Neural cell (in vitro differentiated cells): ENCODE results near the gene LRPPRC. TPM values are rescaled to one million over a fixed set of nuclear protein-coding genes. Genes with fewer than 3 reads are reported as not detected.

Experiments used
- H2AFZ ChIP-seq: fragments of 200-600, 300-800 bp; sonication (generic), shearing (Covaris generic); 2 replicates; pipeline ENCODE4 v1.6.0; 2014; ENCODE audit warnings: low read depth, mild to moderate bottlenecking, antibody characterized with exemption, low read length, moderate library complexity
- H3F3A ChIP-seq: fragments of 200-600 bp; shearing (Covaris generic); 2 replicates; pipeline ENCODE4 v1.6.1; 2016; ENCODE audit warnings: mild to moderate bottlenecking, moderate library complexity, mixed read lengths, antibody characterized with exemption, low read length; ENCODE audit not compliant: insufficient read depth, poor library complexity, severe bottlenecking
- H3K27ac ChIP-seq: fragments of 200-600, 300-800 bp; sonication (generic), shearing (Covaris generic); 2 replicates; pipeline ENCODE4 v1.5.1; 2014; ENCODE audit warnings: mild to moderate bottlenecking, low read length, moderate library complexity
- H3K27me3 ChIP-seq: fragments of 300-800, 200-600 bp; sonication (generic), shearing (Covaris generic); 2 replicates; pipeline ENCODE4 v1.6.0; 2014; ENCODE audit warnings: mild to moderate bottlenecking, low read depth, low read length, moderate library complexity; ENCODE audit not compliant: insufficient read depth
- H3K36me3 ChIP-seq: fragments of 300-800, 200-600 bp; sonication (generic), shearing (Covaris generic); 2 replicates; pipeline ENCODE4 v1.5.1; 2014; ENCODE audit warnings: mild to moderate bottlenecking, antibody characterized with exemption, low read length, moderate library complexity; ENCODE audit not compliant: insufficient read depth
- H3K4me2 ChIP-seq: fragments of 300-800, 200-600 bp; sonication (generic), shearing (Covaris generic); 2 replicates; pipeline ENCODE4 v1.6.0; 2014; ENCODE audit warnings: mild to moderate bottlenecking, low read length
- H3K4me3 ChIP-seq: fragments of 300-800, 200-600 bp; sonication (generic), shearing (Covaris generic); 2 replicates; pipeline ENCODE4 v1.5.1; 2014; ENCODE audit warnings: mild to moderate bottlenecking, low read length, moderate library complexity
- H3K79me2 ChIP-seq: fragments of 200-600 bp; shearing (Covaris generic); replicated peaks from 2 replicates; pipeline ENCODE4 v1.6.0; 2014; ENCODE audit warnings: mild to moderate bottlenecking, low read length, moderate library complexity; ENCODE audit not compliant: insufficient read depth
- H3K9ac ChIP-seq: fragments of 300-800, 200-600 bp; sonication (generic), shearing (Covaris generic); 2 replicates; pipeline ENCODE4 v1.6.1; 2016; ENCODE audit warnings: mild to moderate bottlenecking, low read length, mixed read lengths
- H3K9me2 ChIP-seq: fragments of 200-600 bp; shearing (Covaris generic); 2 replicates; pipeline ENCODE4 v1.6.1; 2016; ENCODE audit warnings: mild to moderate bottlenecking, low read length, mixed read lengths; ENCODE audit not compliant: insufficient read depth
- H3K9me3 ChIP-seq: fragments of 200-600, 300-800 bp; sonication (generic), shearing (Covaris generic); 2 replicates; pipeline ENCODE4 v1.6.1; 2016; ENCODE audit warnings: mild to moderate bottlenecking, mixed run types, low read length, moderate library complexity, mixed read lengths
- H4K20me1 ChIP-seq: fragments of 200-600 bp; shearing (Covaris generic); 2 replicates; pipeline ENCODE4 v1.6.1; 2016; ENCODE audit warnings: mild to moderate bottlenecking, mixed run types; ENCODE audit not compliant: insufficient read depth
- CTCF ChIP-seq: fragments of 450-650 bp; IDR thresholded peaks from 2 replicates; pipeline ENCODE4 v1.5.1; 2014; ENCODE audit warnings: antibody characterized with exemption, mild to moderate bottlenecking, moderate library complexity; ENCODE audit not compliant: poor library complexity, severe bottlenecking
- EP300 ChIP-seq: fragments of 450-650 bp; conservative IDR thresholded peaks from 2 replicates; pipeline ENCODE4 v1.6.1; 2014; ENCODE audit warnings: antibody characterized with exemption, mild to moderate bottlenecking, moderate library complexity; ENCODE audit not compliant: poor library complexity, severe bottlenecking
- EZH2 ChIP-seq: fragments of 200-600, 300-800 bp; shearing (Covaris generic), sonication (generic); IDR thresholded peaks from 2 replicates; pipeline ENCODE4 v1.6.1; 2014; ENCODE audit warnings: antibody characterized with exemption, low read length, borderline replicate concordance, mild to moderate bottlenecking; ENCODE audit not compliant: insufficient read depth, poor library complexity, severe bottlenecking
- MXI1 ChIP-seq: fragments of 450-650 bp; conservative IDR thresholded peaks from 2 replicates; pipeline ENCODE4 v1.6.1; 2014; ENCODE audit warnings: antibody characterized with exemption, mild to moderate bottlenecking; ENCODE audit not compliant: poor library complexity, severe bottlenecking
- POLR2AphosphoS5 ChIP-seq: IDR thresholded peaks from 2 replicates; pipeline ENCODE4 v1.6.1; 2012
- RAD21 ChIP-seq: fragments of 450-650 bp; conservative IDR thresholded peaks from 2 replicates; pipeline ENCODE4 v1.6.1; 2014; ENCODE audit warnings: antibody characterized with exemption, mild to moderate bottlenecking, moderate library complexity
- REST ChIP-seq: IDR thresholded peaks from 2 replicates; pipeline ENCODE4 v1.6.1; 2012; ENCODE audit warnings: borderline replicate concordance
- SMC3 ChIP-seq: fragments of 450-650 bp; conservative IDR thresholded peaks from 2 replicates; pipeline ENCODE4 v1.6.1; 2014; ENCODE audit warnings: antibody characterized with exemption, mild to moderate bottlenecking, moderate library complexity; ENCODE audit not compliant: poor library complexity
- TAF1 ChIP-seq: IDR thresholded peaks from 2 replicates; pipeline ENCODE4 v1.6.1; 2012; ENCODE audit warnings: low read depth
- polyA plus RNA-seq: library from polyadenylated mRNA; depleted of rRNA; stranded (reverse); fragments of >200 nt; gene quantifications from 2 replicates; pipeline ENCODE4 v1.2.3, GENCODE V29; 2014

LRPPRC gene
- polyA plus RNA-seq, 1 donor from 2014 or later: 63.1 TPM

DNA sequence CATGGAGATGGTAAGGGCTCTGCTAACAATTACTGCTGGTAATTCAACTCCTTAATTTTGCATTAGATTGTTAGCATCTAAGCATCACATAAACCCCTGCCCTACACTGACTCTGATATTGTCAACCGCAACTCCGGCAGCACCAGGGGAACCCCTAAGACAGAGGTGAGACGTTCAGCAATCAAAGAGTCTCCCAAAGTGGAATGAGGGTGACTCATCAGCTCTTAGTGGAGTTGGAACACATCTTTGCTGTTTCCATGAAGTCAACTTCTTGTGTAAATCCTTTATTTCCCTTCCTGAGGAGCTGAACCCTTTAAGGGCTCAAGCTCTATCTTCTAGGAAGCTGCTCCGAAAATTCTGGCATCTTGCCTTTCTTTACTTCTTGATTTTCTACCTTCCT, 104.9 kb downstream of the LRPPRC start:
- no peak for TF ChIP-seq SMC3
- no peak for TF ChIP-seq POLR2AphosphoS5
- no peak for TF ChIP-seq CTCF
- no peak for TF ChIP-seq REST
- TF ChIP-seq TAF1: no peak
- no peak for TF ChIP-seq MXI1
- no peak for TF ChIP-seq EZH2
- no peak for TF ChIP-seq RAD21
- TF ChIP-seq EP300: no peak
- Histone ChIP-seq H3K9ac (no peak overlapping the region), H3K79me2 (no peaks in the 10 kb centered on the region), H3K27me3 (no peaks in the 10 kb centered on the region), H3K27ac (no peak overlapping the region), H3K9me3 (no peaks in the 10 kb centered on the region), H3K4me3 (no peak overlapping the region), H3K9me2 (no peaks in the 10 kb centered on the region), H2AFZ (no peak overlapping the region), H4K20me1 (no peaks in the 10 kb centered on the region), H3K4me2 (no peak overlapping the region), H3F3A (no peaks in the 10 kb centered on the region), H3K36me3 (peaks cover 25% of the 10 kb centered on the region)

- Histone ChIP-seq H3K4me3 (no peak overlapping the region), H3K36me3 (peaks cover 25% of the 10 kb centered on the region), H4K20me1 (no peaks in the 10 kb centered on the region), H3K9me3 (no peaks in the 10 kb centered on the region), H2AFZ (no peak overlapping the region), H3F3A (no peaks in the 10 kb centered on the region), H3K9ac (no peak overlapping the region), H3K9me2 (no peaks in the 10 kb centered on the region), H3K79me2 (no peaks in the 10 kb centered on the region), H3K27me3 (no peaks in the 10 kb centered on the region), H3K27ac (no peak overlapping the region), H3K4me2 (no peak overlapping the region)
- TF ChIP-seq SMC3 (no peak), REST (no peak), EZH2 (no peak), CTCF (no peak), MXI1 (no peak), EP300 (no peak), RAD21 (no peak)
Measured at GRCh38 chr2:43889416-43889815, 106.4 kb downstream of the LRPPRC start.
